Subcutaneous adipose tissue (tissue), 4 donors: ENCODE measurements around the gene WDR59. TPM values are rescaled to one million over a fixed set of nuclear protein-coding genes. Genes with fewer than 3 reads are reported as not detected.

Source experiments
- total RNA-seq, 4 donors: library from RNA; depleted of rRNA; stranded (reverse); fragments of >200 nt; gene quantifications; one replicate each; pipeline ENCODE4 v1.1.0, GENCODE V29; 2016
- TF ChIP-seq, protein P1 (sequence below): fragments of 450-650 bp; IDR thresholded peaks from one replicate; pipeline ENCODE4 v1.5.1; 2016; ENCODE audit warnings: low read depth, mild to moderate bottlenecking, control low read depth, antibody characterized with exemption, moderate library complexity

WDR59 gene
- total RNA-seq, 4 donors from 2014 or later = 20.5 to 33.2 (median 25.6) TPM

DNA sequence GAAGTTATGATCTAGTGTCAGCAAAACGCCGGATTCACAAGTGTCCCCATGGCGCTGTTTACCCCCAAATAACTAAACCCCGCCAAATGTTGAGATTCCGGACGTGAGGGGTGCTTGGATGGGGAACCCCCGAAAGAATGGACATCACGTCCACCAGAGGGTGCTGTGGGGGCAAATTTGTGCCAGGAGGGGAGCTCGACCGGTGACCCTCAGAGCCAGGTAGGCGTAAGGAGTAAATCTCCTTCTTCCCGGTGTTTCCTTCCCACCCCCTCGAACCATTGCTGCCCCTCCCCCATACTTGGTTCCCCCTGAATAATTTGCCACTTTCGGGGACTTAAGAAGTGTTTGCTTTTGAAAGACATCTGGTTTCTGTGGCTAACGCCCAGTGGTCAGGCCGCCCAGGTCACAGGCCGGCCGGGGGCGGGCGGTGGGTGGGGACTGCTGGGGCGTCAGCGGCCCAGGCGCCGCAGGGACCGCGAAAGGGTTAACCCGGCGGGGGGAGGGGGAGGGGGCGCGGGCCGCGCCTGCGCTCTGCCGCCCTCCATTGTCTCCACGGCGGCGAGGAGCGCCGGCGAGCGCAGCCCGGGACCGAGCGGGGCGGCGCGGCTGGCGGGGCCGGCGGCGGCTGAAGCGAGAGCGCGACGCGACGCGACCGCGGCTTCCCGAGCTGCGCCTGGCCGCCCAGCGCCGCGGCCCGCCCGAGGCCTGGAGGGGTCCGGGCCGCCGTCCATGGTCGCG lies 13.7 kb upstream of the WDR59 start, which contains the start of gene ZNRF1:
TSS of gene ZNRF1 (plus strand) at position 544 of the 738 bp plus-strand sequence. CDS start 648 bp downstream, outside the sequence.
- TF ChIP-seq, protein P1, sequence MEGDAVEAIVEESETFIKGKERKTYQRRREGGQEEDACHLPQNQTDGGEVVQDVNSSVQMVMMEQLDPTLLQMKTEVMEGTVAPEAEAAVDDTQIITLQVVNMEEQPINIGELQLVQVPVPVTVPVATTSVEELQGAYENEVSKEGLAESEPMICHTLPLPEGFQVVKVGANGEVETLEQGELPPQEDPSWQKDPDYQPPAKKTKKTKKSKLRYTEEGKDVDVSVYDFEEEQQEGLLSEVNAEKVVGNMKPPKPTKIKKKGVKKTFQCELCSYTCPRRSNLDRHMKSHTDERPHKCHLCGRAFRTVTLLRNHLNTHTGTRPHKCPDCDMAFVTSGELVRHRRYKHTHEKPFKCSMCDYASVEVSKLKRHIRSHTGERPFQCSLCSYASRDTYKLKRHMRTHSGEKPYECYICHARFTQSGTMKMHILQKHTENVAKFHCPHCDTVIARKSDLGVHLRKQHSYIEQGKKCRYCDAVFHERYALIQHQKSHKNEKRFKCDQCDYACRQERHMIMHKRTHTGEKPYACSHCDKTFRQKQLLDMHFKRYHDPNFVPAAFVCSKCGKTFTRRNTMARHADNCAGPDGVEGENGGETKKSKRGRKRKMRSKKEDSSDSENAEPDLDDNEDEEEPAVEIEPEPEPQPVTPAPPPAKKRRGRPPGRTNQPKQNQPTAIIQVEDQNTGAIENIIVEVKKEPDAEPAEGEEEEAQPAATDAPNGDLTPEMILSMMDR = no peak

DNA sequence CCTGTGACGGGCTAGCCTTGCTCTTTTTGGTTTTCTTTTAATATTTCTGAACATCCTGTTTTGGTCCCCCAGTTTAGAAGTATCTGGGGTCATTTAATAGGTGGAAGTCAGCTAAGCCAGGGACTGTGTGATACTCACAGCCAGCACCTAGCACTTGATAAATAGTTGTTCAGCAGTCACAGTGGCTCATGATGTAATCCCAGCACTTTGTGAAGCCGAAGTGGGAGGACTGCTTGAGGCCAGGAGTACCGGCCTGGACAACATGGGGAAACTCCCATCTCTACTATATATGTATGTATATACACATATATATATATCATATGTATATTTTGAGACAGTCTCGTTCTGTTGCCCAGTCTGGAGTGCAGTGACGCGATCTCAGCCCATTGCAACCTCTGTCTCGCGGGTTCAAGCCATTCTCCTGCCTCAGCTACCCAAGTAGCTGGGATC lies 12.1 kb upstream of the WDR59 start:
- TF ChIP-seq, protein P1 = no peak

DNA sequence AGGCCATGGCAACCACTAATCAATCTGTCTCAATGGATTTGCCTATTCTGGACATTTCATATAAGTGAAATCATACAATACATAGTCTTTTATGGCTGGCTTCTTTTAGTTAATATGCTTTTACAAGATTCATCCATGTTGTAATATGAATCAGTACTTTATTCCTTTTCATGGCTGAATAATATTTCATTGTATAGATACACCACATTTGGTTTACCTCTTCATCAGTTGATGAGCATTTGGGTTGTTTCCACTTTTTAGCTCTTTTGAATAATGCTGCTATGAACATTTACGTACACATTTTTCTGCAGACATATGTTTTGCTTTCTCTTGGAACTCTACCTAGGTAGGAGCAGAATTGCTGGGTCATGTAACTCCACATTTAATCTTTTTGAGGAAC lies 11.1 kb upstream of the WDR59 start:
- TF ChIP-seq, protein P1 = no peak

DNA sequence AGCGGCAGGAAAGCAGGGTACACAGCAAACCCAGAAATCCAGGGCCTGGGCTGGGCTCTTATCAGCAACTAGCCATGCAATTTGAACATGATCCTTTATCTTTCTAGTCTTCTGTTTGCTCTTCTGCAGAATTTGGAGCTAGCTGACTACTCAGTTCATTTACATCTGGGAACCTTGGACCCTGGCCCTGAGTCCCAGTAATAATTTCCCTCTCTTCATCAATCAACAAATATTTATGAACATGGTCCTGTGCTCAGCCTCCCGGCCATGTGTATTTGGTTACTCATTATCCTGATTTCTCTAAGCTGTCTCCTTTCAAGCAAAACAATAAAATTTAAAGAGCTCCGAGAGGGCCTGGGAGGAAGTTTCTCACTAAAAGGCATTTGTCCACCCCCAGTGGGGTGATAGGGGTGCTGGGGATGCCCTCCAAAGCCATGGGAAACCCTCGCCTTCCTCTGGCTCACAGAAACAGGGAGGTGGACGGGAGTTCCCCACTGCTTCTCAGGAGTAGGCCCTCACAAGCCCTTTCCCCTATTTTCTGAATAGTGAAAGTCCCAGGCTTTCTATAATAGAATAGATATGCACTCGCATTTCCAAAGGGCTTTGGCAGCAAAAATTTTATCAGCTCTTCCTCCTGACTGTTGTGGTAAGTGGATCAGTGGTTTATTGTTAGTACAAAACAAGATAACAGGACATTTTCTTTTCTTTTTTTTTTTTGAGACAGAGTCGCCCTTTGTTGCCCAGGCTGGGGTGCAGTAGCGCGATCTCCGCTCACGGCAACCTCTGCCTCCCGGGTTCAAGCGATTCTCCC lies 6.9 kb upstream of the WDR59 start:
- TF ChIP-seq, protein P1 = no peak

DNA sequence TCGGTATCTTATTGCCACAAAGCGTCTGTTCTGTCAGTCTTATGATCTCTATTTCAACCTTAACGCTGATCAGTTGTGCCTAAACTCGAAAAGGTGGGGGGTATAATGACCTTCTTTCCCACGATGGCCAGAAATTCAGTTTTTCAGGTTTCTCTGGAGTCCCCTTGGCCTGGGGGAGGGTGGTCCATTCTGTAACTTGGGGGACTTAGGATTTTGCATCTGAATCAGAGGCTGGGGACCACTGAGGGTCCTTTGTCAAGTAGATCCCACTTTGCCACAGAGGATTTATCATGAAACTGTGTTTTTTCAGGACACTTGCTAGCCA lies 6.3 kb upstream of the WDR59 start:
- TF ChIP-seq, protein P1 = no peak

DNA sequence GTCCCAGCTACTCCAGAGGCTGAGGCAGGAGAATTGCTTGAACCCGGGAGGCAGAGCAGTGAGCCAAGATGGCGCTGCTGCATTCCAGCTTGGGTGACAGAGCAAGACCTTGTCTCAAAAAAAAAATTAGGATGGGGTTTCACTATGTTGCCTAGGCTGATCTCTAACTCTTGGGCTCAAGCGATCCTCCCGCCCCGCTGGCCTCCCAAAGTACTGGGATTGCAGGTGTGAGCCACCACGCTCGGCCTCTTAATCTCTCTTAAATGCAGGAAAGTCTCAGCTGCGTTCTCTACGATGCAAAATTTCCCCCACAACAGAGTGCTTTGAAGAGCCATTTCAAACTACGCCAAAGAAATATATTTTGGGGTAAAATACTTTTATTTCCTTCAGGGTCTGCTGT lies 5.9 kb upstream of the WDR59 start:
- TF ChIP-seq, protein P1 = no peak

DNA sequence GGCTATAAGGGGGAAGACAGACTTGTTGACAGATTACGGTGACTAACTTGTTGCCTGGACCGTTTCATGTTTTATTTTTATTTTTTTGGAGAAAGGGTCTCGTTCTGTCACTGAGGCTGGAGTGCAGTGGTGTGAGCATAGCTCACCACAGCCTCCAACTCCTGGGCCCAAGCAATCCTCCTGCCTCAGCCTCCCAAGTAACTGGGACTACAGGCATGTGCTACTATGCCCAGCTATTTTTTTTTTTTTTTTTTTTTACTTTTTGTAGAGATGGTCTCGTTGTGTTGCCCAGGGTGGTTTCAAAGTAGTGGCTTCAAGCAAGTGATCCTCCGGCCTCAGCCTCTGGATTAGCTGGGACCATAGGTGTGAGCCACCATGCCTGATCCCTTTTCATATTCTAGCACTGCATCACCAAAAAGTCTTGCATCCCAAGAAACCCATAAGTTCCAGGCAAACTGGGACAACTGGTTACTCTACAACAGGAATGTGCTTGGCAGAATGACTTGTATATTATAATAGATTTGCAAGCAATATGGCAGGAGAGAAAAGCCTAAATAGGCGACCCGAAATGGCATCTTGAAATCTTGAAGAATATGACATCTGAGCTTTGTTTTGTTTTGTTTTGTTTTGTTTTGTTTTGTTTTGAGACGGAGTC lies 2.2 kb upstream of the WDR59 start:
- TF ChIP-seq, protein P1 = no peak
